Measurements from ENCODE around the gene TKTL2.
"Not testable (repeated sequence)": the region's sequence is repeated elsewhere in the genome, so short reads cannot be mapped to it uniquely, and the experiment has no call there.

Gene TKTL2

DNA sequence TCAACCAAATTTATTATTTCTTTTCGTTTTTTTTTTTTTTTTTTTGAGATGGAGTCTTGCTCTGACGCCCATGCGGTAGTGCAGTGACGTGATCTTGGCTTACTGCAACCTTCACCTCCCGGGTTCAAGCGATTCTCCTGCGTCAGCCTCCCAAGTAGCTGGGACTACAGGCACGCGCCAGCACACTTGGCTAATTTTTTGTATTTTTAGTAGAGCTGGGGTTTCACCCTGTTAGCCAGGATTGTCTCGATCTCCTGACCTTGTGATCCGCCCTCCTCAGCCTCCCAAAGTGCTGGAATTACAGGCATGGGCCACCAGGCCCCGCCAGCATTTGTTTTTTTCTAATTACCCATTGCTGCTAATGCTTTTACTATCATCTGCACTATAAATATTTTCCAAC is 26.5 kb downstream of the TKTL2 start:
- not testable (repeated sequence) for DNase-seq (ENCODE audit: low read depth)

GRCh38 chr4:163440040-163440439 is 33.5 kb downstream of the TKTL2 start:
- DNase-seq (ENCODE audit: low read depth), result no peak

Data from stimulated activated CD4-positive, alpha-beta T cell treated with anti-CD3 and anti-CD28 coated beads, Interleukin-2, amount 100 ng/mL, for 4 hours (primary cell).